ENCODE measurements around the gene ADAM12.

Gene ADAM12

GRCh38 chr10:126191192-126191591 lies 197.1 kb downstream of the ADAM12 start (continued):
- TF ChIP-seq ZNF639 (tag by site-specific recombination; IDR thresholded peaks at IDR 0.05) (peak; percentile 93), ZNF501 (tag by site-specific recombination; IDR thresholded peaks at IDR 0.05) (no peak), ZNF423 (tag by site-specific recombination; IDR thresholded peaks at IDR 0.05) (peak; percentile 69), ZNF341 (tag by site-specific recombination; IDR thresholded peaks at IDR 0.05; ENCODE audit: low read depth) (no peak), ZSCAN16 (tag by site-specific recombination; IDR thresholded peaks at IDR 0.05) (no peak), ATF2 (tag by site-specific recombination; IDR thresholded peaks at IDR 0.05; ENCODE audit: low read depth) (peak; percentile 54; the same call in 1 of the 2 replicates), ZNF398 (tag by site-specific recombination; IDR thresholded peaks at IDR 0.05) (no peak), ZNF354C (tag by site-specific recombination; IDR thresholded peaks at IDR 0.05; ENCODE audit: borderline replicate concordance, low read depth) (no peak), ZNF580 (tag by site-specific recombination; IDR thresholded peaks at IDR 0.05) (peak; percentile 83; the same call in 1 of the 2 replicates), ZNF777 (tag by site-specific recombination; IDR thresholded peaks at IDR 0.05; ENCODE audit: borderline replicate concordance) (no peak), PRDM2 (tag by site-specific recombination; IDR thresholded peaks at IDR 0.05; ENCODE audit: borderline replicate concordance) (no peak), HOXD13 (CRISPR knock-in tag; IDR thresholded peaks at IDR 0.05; ENCODE audit: borderline replicate concordance) (no peak), ZBTB7A (tag by site-specific recombination; IDR thresholded peaks at IDR 0.05; ENCODE audit: low read depth) (no peak), ZNF654 (tag by site-specific recombination; IDR thresholded peaks at IDR 0.05; ENCODE audit: low read depth) (no peak; the same call in 1 of the 2 replicates), ZNF10 (tag by site-specific recombination; IDR thresholded peaks at IDR 0.05) (peak; percentile 41; the same call in 1 of the 2 replicates), ZNF510 (tag by site-specific recombination; IDR thresholded peaks at IDR 0.05; ENCODE audit: insufficient replicate concordance) (no peak), ZNF544 (tag by site-specific recombination; IDR thresholded peaks at IDR 0.05) (no peak), ZNF473 (tag by site-specific recombination; IDR thresholded peaks at IDR 0.05) (no peak), ZBTB17 (tag by site-specific recombination; IDR thresholded peaks at IDR 0.05) (no peak), GLI4 (tag by site-specific recombination; IDR thresholded peaks at IDR 0.05) (no peak), ZNF23 (tag by site-specific recombination; IDR thresholded peaks at IDR 0.05; ENCODE audit: borderline replicate concordance) (no peak), ZBTB48 (tag by site-specific recombination; IDR thresholded peaks at IDR 0.05) (no peak), KLF9 (tag by site-specific recombination; IDR thresholded peaks at IDR 0.05; ENCODE audit: low read depth) (no peak), ZBTB6 (tag by site-specific recombination; IDR thresholded peaks at IDR 0.05) (no peak), REPIN1 (tag by site-specific recombination; IDR thresholded peaks at IDR 0.05; ENCODE audit: low read depth) (no peak), ZNF416 (tag by site-specific recombination; IDR thresholded peaks at IDR 0.05) (no peak), ZNF280C (tag by site-specific recombination; IDR thresholded peaks at IDR 0.05) (no peak)
